ENCODE measurements around the gene SND1.
A peak's percentile ranks its signal among the peaks of the same experiment; 100 is the strongest.
"Not testable (repeated sequence)": the region's sequence is repeated elsewhere in the genome, so short reads cannot be mapped to it uniquely, and the experiment has no call there.

Gene SND1

GRCh38 chr7:127653396-127653795 is 1.4 kb downstream of the SND1 start:
- DNase-seq (ENCODE audit: low read depth): no peak

- DNase-seq (ENCODE audit: low read depth): no peak
Measured at GRCh38 chr7:127654404-127655394, 2.7 kb downstream of the SND1 start.

DNA sequence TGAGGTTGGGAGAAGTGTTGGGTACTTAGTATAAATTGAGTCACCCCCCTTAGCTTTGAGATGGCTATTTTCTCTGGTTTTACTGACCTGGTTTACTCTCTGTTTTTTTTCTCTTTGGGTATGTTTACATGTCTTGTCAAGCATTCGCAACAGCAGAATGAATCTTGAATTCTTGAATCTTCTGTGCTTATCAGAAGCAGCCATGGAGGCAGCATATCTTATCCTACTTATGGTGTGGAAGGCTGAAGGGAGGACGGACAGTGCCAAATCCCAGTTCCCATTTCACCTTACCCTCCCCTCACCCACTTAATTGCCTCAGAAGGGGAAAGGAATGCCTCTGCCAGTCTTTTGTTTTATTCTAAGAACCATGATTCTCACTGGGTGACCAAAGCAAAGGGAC is 3.7 kb downstream of the SND1 start:
- no peak for DNase-seq (ENCODE audit: low read depth)

DNA sequence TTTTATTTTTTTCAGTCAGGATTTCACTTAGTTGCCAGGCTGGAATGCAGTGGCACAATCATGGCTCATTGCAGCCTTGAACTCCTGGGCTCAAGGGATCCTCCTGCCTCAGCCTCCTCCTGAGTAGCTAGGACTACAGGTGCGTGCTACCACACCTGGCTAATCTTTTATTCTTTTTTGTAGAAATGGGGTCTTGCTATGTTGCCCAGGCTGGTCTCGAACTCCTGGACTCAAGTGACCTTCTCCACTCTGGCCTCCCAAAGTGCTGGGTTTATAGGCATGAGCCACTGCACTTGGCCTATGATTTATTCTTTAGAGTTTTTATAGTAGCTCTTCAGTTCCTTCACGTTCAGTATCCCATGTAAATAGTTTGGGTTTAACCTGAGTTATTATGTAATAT is 5.5 kb downstream of the SND1 start:
- no peak for DNase-seq (ENCODE audit: low read depth)

DNA sequence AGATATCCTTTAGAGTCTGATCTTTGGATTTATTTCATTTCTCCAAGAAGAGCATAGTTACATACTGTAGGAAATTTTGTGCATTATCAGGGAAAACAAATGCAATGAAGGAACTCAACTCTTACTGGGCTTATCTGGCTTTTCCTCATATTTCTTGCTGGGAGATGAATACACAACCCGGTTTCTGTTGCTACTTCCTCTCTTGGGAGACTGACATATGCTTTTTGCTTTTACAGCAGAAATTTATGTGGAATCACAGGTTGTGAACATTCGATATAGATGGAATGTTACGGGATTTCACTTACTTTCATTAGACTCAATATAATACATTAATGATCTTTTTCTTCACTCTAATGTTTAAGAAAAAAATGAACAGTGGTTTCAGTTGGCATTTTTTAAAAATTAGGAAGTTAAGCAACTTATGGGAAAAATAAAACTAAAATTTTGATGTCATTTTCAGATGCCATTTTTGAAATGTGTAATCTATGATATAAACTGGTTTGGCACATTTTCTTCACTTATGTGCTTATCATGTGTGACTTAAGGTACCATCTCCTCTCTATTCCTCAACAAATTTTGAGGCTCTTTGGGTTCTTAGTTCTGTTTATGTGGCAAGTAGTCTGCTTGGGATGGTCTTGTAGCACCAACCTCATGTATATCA is 7.1 kb downstream of the SND1 start:
- no peak for DNase-seq (ENCODE audit: low read depth)

GRCh38 chr7:127665922-127666321 is 13.9 kb downstream of the SND1 start:
- DNase-seq (ENCODE audit: low read depth): no peak

- DNase-seq (ENCODE audit: low read depth): no peak
Measured at GRCh38 chr7:127666602-127667001, 14.6 kb downstream of the SND1 start.

GRCh38 chr7:127667017-127667670 is 15.2 kb downstream of the SND1 start:
- peak; percentile 31 for DNase-seq (ENCODE audit: low read depth)

GRCh38 chr7:127667759-127668530 is 16.0 kb downstream of the SND1 start:
- no peak for DNase-seq (ENCODE audit: low read depth)

GRCh38 chr7:127671341-127671740 is 19.3 kb downstream of the SND1 start:
- no peak for DNase-seq (ENCODE audit: low read depth)

GRCh38 chr7:127673902-127674301 is 21.9 kb downstream of the SND1 start:
- no peak for DNase-seq (ENCODE audit: low read depth)

DNA sequence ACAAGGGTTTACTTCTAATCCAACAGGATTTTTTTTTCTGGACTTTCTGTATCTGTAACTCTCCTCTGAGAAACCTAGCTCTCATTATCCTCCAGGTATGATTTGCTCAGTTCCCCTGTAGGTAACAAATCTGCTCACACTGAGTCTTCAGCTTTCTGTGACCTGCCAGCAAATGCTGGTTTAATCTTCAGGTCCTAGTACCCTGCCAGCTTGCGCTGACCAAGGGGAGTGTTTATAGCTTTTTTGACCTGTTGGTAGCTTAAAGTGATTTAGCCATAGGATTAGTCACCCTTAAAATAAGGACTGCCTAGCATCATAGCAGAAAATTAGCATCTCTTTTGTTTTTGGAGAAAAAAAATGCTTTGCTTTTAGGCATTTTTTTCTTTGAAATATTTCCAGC is 22.4 kb downstream of the SND1 start:
- DNase-seq (ENCODE audit: low read depth): no peak

DNA sequence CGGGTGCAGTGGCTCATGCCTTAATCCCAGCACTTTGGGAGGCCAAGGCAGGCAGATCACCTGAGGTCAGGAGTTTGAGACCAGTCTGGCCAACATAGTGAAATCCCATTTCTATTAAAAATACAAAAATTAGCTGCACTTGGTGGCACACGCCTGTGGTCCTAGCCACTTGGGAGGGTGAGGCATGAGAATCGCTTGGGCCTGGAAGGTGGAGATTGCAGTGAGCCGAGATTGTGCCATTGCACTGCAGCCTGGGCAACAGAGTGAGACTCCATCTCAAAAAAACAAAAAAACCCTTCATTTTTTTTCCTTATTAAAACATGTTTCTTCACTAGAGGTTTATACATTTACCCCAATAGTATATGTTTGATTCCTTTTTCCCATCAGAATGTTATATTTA is 22.9 kb downstream of the SND1 start:
- DNase-seq (ENCODE audit: low read depth): not testable (repeated sequence)

GRCh38 chr7:127675721-127676120 is 23.7 kb downstream of the SND1 start:
- no peak for DNase-seq (ENCODE audit: low read depth)

DNA sequence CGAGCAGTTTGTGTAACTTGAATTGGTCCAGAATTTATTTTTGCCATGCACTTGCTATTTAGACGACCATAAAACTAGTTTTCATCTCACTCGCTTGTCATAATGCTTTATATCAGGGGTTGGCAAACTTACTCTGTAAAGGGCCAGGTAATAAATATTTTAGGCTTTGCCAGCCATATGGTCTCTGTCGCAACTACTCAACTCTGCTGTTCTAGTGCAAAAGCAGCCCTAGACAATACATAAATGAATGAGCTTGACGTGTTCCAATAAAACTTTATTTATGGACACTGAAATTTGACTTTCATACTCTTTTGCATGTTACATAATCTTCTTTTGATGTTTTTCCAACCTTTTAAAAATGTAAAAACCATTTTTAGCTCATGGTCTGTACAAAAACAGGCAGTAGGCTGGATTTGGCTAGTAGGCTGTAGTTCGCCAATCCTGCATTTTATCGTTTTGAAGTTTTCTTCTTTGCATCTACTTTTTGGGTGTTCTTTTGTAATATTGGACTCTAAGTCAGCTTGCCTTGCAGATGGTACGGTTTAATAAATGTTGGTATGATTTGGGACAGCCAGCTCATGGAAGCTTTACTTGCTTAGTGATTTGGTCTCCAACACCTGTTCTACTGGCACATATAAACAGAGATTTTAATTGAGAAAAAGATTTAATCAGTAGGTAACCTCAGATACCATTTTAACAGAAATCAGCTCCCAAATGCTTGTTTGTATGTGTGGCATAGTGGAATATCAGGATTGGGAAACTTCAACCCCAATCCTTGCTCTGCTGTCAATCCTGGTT is 25.6 kb downstream of the SND1 start:
- no peak for DNase-seq (ENCODE audit: low read depth)

DNA sequence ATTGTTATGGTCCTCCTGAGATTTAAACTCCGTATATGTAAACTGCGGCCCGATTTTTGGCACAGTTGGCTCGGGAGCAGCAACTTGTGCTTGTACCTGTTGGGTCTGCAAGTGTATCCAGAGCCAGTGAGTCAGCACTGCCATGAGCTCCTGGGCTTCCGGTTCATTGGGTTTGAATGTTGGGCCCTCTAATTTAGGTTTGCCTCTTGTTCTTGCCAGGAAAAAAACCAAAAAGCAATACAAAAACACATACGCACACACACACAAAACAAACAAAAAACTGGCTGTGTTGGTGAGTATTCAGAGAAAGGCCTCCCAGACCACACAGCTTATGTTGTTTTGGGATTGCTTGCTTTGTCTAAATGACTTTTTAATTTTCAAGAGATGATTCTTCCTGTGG is 26.3 kb downstream of the SND1 start:
- no peak for DNase-seq (ENCODE audit: low read depth)

GRCh38 chr7:127678947-127679346 is 27.0 kb downstream of the SND1 start:
- DNase-seq (ENCODE audit: low read depth): no peak

- no peak for DNase-seq (ENCODE audit: low read depth)
Measured at GRCh38 chr7:127680983-127681382, 29.0 kb downstream of the SND1 start.

DNA sequence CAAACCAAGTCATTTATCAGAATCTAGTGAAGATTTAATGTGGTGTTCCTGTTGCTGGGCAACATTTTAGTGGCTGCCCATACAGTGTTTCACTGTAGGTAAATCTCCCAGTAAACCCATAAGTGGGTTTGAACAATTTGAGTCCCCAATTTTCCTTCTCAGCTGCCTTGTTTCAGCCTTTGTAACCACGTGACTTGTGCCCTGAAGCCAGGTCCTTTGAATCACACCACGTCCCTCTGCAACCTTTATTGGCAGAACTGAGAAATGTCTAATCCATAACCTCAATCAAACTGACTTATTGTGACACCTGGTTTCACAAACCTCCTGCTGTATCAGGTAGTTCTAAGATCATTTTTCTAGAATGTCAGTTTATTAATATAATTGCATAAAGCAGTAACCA is 30.1 kb downstream of the SND1 start:
- no peak for DNase-seq (ENCODE audit: low read depth)

DNA sequence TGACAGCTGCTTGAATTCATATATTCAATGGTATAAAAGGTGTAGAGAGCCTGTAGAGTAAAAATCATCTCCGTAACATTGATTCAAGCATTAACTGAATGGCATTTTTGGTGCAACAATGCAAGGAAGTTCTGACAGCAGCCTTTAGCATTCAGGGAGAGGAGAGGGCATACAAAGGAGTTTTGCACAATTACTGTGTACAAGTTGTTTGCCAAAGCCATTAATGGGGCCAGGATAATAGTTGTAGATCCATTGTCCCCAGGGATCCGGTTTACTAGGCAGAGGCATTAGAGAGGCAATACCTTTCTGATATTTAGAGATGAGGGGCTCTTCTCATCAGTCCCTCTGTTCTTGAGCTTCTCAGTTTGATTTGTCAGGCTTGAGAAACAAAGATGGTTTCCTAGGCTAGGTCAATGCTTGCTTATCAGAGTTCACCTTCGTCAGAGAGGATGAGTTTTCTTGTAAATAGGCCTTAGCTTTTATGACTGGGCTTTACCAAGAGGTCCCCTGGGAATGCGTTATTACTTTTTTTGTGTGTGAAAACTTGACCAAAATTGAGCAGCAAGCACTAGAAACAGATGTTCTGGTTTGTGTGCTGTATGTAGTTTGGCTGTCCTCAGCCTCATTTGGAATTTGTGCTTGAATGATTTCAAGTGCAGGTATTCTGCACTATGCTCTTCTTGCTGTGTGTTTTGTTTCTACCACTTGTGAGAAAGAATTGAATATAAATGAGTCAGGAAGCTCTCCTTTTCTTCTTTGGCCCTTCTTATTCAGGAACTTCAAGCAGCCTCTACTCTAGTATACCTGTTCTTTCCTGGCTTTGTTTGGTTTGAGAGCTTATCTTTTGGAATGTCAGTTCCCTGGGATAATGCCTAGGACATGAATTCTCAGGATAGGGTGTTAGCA is 32.0 kb downstream of the SND1 start:
- DNase-seq (ENCODE audit: low read depth): no peak
